Vagina (tissue), 2 donors: ENCODE results near the gene ZNF687. TPM values are rescaled to one million over a fixed set of nuclear protein-coding genes. Genes with fewer than 3 reads are reported as not detected.
"Not testable (repeated sequence)": the region's sequence is repeated elsewhere in the genome, so short reads cannot be mapped to it uniquely, and the experiment has no call there.

Source experiments
- DNase-seq, 2 donors: peaks; one replicate each; pipeline ENCODE4 v3.0.0-alpha.2; 2017; ENCODE audit errors: extremely low spot score in 2 of 2
- H3K27ac ChIP-seq: fragments of 200-600 bp; sonication (generic); one replicate; pipeline ENCODE4 v1.5.1; 2019
- H3K27me3 ChIP-seq: fragments of 200-600 bp; sonication (generic); one replicate; pipeline ENCODE4 v1.5.1; 2019
- H3K36me3 ChIP-seq, 2 donors: fragments of 200-600 bp; sonication (generic); one replicate each; pipeline ENCODE4 v1.5.1; 2017 to 2019
- H3K4me1 ChIP-seq: fragments of 200-600 bp; sonication (generic); one replicate; pipeline ENCODE4 v1.5.1; 2019
- H3K4me3 ChIP-seq, 2 donors: fragments of 200-600 bp; sonication (generic); 1 replicate in 1 of 2; 2 replicates in 1 of 2; pipeline ENCODE4 v1.5.1; 2016 to 2019
- H3K9me3 ChIP-seq: fragments of 200-600 bp; sonication (generic); one replicate; pipeline ENCODE4 v1.5.1; 2019
- POLR2A ChIP-seq, 2 donors: fragments of 450-650 bp; IDR thresholded peaks; one replicate each; pipeline ENCODE4 v1.6.1; 2017; ENCODE audit warnings: antibody characterized with exemption in 2 of 2, mild to moderate bottlenecking in 2 of 2, moderate library complexity in 2 of 2
- POLR2AphosphoS5 ChIP-seq, 2 donors: sonication (generic); formaldehyde crosslinking; IDR thresholded peaks; one replicate each; pipeline ENCODE4 v1.9.0; 2017; ENCODE audit warnings: antibody characterized with exemption in 2 of 2, mild to moderate bottlenecking in 2 of 2, low read depth in 1 of 2; ENCODE audit not compliant: insufficient read depth in 1 of 2
- intact Hi-C: fragments of 100-400 bp; cut with DNase I; formaldehyde crosslinking; loops from one replicate; pipeline ENCODE4 v1.15.1; 2023
- total RNA-seq: library from RNA; depleted of rRNA; stranded (reverse); fragments of >200 nt; gene quantifications from one replicate; pipeline ENCODE4 v1.2.3, GENCODE V29; 2016
- TF ChIP-seq, protein P1 (sequence below), 3 experiments: fragments of 450-650 bp in 2 of 3; fragments of 200-600 bp in 1 of 3; sonication (generic) in 1 of 3; IDR thresholded peaks; one replicate each; pipeline ENCODE4 v1.5.1; 2017 to 2019; ENCODE audit warnings: antibody characterized with exemption in 3 of 3, mild to moderate bottlenecking in 2 of 3, moderate library complexity in 2 of 3

Gene ZNF687
- total RNA-seq, 1 donor from 2014 or later, result 26.8 TPM

DNA sequence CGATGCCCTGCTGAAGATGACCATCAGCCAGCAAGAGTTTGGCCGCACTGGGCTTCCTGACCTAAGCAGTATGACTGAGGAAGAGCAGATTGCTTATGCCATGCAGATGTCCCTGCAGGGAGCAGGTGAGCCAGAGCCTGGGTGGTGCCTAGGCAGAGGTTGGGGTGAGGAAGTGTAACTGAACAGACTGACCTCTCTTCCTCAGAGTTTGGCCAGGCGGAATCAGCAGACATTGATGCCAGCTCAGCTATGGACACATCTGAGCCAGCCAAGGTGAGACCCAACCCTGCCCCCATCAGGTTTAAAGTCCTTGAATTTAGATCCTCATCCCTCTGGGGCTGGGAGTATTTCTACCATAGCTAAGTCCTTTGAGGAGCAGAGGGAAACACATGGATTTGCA lies 15.8 kb upstream of the ZNF687 start:
- TF ChIP-seq POLR2AphosphoS5 (IDR thresholded peaks at IDR 0.05; ENCODE audit: insufficient read depth in 1 of 2, low read depth in 1 of 2) (no peak), POLR2A (IDR thresholded peaks at IDR 0.05) (no peak)
- TF ChIP-seq, protein P1, sequence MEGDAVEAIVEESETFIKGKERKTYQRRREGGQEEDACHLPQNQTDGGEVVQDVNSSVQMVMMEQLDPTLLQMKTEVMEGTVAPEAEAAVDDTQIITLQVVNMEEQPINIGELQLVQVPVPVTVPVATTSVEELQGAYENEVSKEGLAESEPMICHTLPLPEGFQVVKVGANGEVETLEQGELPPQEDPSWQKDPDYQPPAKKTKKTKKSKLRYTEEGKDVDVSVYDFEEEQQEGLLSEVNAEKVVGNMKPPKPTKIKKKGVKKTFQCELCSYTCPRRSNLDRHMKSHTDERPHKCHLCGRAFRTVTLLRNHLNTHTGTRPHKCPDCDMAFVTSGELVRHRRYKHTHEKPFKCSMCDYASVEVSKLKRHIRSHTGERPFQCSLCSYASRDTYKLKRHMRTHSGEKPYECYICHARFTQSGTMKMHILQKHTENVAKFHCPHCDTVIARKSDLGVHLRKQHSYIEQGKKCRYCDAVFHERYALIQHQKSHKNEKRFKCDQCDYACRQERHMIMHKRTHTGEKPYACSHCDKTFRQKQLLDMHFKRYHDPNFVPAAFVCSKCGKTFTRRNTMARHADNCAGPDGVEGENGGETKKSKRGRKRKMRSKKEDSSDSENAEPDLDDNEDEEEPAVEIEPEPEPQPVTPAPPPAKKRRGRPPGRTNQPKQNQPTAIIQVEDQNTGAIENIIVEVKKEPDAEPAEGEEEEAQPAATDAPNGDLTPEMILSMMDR (IDR thresholded peaks at IDR 0.05), result no peak
- peaks cover 0 to 63% of the 10 kb centered on the region in 2 donors for H3K36me3 ChIP-seq
- no peak overlapping the region for H3K27ac ChIP-seq
- intact Hi-C loops, result no loop called here
- no peaks in the 10 kb centered on the region for H3K9me3 ChIP-seq
- no peaks in the 10 kb centered on the region for H3K27me3 ChIP-seq
- H3K4me1 ChIP-seq, result no peaks in the 10 kb centered on the region
- no peak overlapping the region for H3K4me3 ChIP-seq
- no peak for DNase-seq

DNA sequence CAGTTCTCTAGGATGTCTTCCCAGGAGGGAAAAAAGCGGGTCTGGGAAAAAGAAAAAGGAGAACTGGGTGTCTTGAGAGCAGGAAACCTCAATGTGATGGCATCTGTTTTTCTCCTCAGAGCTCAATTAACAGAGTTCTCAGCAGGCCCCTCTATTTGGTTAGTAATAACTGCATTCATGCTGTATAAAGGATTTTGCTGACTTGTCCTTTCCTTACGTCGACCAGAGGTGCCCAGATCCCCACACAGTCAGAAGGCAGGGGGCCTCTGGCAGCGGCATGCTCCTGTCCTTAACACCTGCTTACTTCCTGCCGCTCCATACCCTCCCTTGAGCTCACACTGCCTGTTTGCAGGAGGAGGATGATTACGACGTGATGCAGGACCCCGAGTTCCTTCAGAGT lies 15.3 kb upstream of the ZNF687 start:
- peaks cover 0 to 60% of the 10 kb centered on the region in 2 donors for H3K36me3 ChIP-seq
- no peak overlapping the region for H3K27ac ChIP-seq
- no peak for DNase-seq

DNA sequence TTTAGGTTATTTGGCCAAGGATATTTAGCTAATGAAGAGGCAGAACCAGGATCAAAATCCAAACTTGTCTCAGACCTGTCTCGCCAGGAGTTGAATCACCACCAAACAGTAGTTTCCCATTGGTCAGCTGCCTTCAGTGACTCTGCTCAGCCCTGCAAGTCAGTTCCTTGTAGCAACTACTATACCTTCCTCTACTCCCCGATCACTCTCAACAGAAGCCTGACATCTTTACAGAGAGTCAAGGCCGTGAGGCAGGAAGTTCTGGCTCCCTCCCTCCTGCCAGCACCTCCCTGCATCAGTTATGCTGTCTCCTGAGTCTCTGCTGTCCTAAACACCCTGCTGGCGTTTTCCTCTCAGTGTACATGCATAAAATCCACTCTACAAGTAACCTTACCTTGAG lies 14.3 kb upstream of the ZNF687 start:
- H3K9me3 ChIP-seq, result no peaks in the 10 kb centered on the region
- no peaks in the 10 kb centered on the region for H3K4me1 ChIP-seq
- H3K27ac ChIP-seq, result no peak overlapping the region
- H3K4me3 ChIP-seq, result no peak overlapping the region
- DNase-seq, result no peak
- TF ChIP-seq POLR2AphosphoS5 (IDR thresholded peaks at IDR 0.05; ENCODE audit: insufficient read depth in 1 of 2, low read depth in 1 of 2), result no peak
- TF ChIP-seq, protein P1 (IDR thresholded peaks at IDR 0.05), result no peak
- TF ChIP-seq POLR2A (IDR thresholded peaks at IDR 0.05), result no peak
- H3K36me3 ChIP-seq, result peaks cover 0 to 50% of the 10 kb centered on the region in 2 donors
- intact Hi-C loops, result no loop called here
- no peaks in the 10 kb centered on the region for H3K27me3 ChIP-seq

More for the DNA sequence above, 15.3 kb upstream of the ZNF687 start:
- Histone ChIP-seq H3K4me3 (no peak overlapping the region), H3K4me1 (no peaks in the 10 kb centered on the region), H3K27me3 (no peaks in the 10 kb centered on the region), H3K9me3 (no peaks in the 10 kb centered on the region)
- no peak for TF ChIP-seq POLR2A (IDR thresholded peaks at IDR 0.05)
- no peak for TF ChIP-seq POLR2AphosphoS5 (IDR thresholded peaks at IDR 0.05; ENCODE audit: insufficient read depth in 1 of 2, low read depth in 1 of 2)
- TF ChIP-seq, protein P1 (IDR thresholded peaks at IDR 0.05), result no peak
- intact Hi-C loops, result no loop called here

DNA sequence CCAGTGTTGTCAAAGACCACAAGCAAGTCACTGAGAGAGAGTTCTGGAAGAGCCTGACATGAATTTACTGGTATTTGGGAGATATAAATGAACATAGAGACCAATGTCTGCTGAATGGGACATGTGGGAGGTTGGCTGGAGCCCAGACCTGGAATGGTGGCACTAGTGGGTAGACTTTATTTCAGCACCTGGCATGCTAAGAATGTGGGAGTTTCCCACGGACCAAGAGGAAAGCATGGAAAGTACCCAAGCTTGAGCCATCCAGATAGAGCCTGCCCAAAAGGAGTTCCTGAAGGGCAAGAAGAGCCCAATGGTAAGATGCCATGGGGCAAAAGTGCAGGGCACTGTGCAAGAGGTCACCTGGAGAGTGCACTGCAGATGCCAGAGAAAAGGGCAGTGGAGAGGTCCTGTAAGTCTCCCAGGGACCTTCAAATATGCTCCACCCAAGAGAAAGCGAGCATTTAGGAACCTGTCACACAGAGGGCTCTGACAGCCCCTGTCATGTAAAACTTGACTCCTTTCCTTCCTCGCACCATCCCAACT lies 8.1 kb upstream of the ZNF687 start:
- DNase-seq, result no peak
- TF ChIP-seq, protein P1 (IDR thresholded peaks at IDR 0.05), result no peak
- TF ChIP-seq POLR2A (IDR thresholded peaks at IDR 0.05) (no peak), POLR2AphosphoS5 (IDR thresholded peaks at IDR 0.05; ENCODE audit: insufficient read depth in 1 of 2, low read depth in 1 of 2) (no peak)
- H3K9me3 ChIP-seq, result no peaks in the 10 kb centered on the region
- H3K36me3 ChIP-seq, result no peaks in the 10 kb centered on the region
- no peak overlapping the region for H3K27ac ChIP-seq
- H3K4me1 ChIP-seq, result no peaks in the 10 kb centered on the region
- intact Hi-C loops, result no loop called here
- no peaks in the 10 kb centered on the region for H3K27me3 ChIP-seq
- H3K4me3 ChIP-seq, result no peak overlapping the region

DNA sequence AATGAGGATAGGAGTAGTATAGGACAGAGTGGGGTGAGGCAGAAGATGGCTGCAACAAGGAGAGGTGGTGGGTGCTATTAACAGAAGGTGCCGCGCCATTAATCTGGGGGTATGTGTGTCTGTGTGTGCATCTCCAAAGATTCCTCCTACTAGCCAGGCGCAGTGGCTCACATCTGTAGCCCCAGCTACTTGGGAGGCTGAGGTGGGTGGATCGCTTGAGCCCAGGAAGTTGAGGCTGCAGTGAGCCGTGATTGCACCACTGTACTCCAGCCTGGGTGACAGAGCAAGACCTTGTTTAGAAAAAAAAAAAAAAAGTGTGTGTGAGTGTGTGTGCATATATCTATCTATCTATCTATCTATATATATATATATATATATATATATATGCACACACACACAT lies 6.8 kb upstream of the ZNF687 start:
- DNase-seq, H3K9me3 ChIP-seq, H3K4me1 ChIP-seq, H3K27ac ChIP-seq, H3K4me3 ChIP-seq, H3K36me3 ChIP-seq, intact Hi-C loops, H3K27me3 ChIP-seq: not testable (repeated sequence)
